GM21529 (cell line): ENCODE data around the gene DNAI2.
"Not testable (repeated sequence)": the region's sequence is repeated elsewhere in the genome, so short reads cannot be mapped to it uniquely, and the experiment has no call there.

ENCODE experiments used
- ATAC-seq: cut with Tn5 transposase; IDR thresholded peaks from one replicate; pipeline ENCODE4 v1.9.1; 2021; ENCODE audit not compliant: unreplicated experiment

The DNAI2 gene

DNA sequence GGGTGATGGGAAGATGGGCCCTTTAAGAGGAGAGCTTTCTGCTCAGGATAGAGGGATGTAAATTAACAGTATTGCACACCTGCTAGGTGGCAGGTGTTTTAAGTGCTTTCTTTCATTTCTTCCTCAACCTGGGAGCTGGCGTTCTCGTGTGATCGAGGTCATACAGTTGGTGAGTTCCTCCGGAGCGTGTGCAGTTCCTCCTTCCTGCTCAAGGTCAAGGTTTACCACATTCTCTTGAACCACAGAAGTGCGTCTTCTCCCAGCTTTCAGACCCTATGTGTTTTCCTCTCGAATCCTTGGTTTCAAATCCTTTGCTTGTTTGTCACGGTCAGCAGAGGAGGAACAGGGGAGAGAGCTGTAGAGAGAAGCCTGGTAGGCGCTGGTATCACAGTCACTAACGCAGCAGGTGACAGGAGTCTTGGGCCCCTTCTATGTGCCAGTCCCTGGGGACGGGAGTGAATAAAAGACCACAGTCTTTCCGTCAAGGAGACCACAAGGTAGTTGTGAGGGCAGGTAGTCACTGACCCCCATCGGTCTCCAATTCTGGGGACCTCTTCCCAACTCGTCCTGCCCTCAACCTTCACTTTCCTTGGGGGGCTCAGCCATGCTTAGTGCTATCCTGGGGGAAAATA, 791 bp downstream of the DNAI2 start:
- ATAC-seq = no peak

DNA sequence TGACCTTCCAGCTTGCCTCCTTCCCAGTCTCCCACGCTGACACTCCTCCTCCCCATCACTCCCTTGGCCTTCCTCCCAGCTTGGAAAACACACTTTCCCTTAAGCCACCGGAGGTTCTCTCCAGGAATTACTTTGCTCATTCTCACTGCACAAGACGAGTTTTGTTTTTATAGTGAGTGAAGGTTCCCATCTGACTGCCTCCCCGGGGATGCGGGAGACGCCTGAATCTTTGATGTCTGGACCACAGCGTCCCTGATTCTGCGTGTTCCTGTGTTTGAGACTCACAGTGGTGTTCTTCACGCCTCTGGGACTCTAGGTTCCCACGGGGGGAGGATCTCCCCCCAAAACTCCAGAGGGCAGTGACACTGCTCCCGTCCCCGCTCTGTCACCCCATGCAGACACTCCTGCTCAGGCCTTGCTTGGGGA, 2.0 kb downstream of the DNAI2 start:
- no peak for ATAC-seq

DNA sequence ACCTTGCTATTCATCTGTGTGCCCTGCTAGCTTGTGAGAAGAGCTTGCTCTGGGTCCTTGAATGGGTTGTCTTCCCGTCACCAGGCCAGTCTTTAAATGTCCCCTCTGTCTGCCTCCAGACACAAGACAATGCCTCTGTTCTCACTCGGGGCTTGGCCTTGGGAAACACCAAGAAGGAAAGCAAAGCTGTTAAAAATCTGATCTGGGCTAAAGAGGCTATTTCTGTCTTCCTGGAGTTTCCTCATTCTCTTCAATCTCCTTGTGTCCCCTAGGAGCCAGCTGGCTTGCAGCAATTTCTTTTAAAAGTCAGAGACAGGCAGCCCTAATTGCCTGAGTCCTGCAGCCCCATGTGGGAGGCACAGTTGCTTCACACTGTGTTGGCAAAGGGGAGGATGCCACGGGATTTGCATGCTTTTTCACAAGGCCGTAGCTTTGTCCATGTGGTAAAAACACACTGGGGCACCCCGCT, 2.5 kb downstream of the DNAI2 start:
- ATAC-seq = no peak

GRCh38 chr17:74277935-74278334, 3.9 kb downstream of the DNAI2 start:
- no peak for ATAC-seq

GRCh38 chr17:74279617-74280016, 5.6 kb downstream of the DNAI2 start:
- not testable (repeated sequence) for ATAC-seq

- peak; percentile 64 for ATAC-seq
These were observed 6.1 kb downstream of the DNAI2 start for GRCh38 chr17:74280093-74280513.

DNA sequence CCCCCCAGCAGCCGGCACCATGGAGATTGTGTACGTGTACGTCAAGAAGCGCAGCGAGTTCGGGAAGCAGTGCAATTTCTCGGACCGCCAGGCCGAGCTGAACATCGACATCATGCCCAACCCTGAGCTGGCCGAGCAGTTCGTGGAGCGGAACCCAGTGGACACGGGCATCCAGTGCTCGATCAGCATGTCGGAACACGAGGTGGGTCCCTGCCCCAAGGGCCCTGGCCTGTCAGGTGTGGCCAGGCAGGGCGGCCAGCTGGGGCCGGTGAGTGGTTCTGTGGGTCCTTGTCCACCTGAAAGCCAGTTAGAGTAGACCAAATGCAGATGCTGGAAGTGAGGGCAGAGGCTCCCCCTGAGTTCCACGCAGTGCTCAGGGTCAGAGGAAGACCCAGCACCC, 7.8 kb downstream of the DNAI2 start:
- no peak for ATAC-seq

DNA sequence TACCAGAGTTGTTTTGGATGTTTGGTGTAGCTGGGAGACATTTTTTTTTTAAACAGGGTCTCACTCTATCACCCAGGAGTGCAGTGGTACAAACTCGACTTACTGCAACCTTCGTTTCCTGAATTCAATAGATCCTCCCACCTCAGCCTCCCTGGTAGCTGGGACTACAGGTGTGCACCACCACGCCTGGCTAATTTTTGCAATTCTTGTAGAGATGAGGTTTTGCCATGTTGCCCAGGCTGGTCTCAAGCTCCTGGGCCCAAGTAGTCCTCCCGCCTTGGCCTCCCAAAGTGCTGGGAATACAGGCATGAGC, 8.2 kb downstream of the DNAI2 start:
- ATAC-seq = not testable (repeated sequence)

GRCh38 chr17:74282587-74283370, 8.7 kb downstream of the DNAI2 start:
- ATAC-seq = no peak

- ATAC-seq = no peak
These were observed 9.3 kb downstream of the DNAI2 start for GRCh38 chr17:74283371-74283673.

GRCh38 chr17:74287031-74287602, 13.1 kb downstream of the DNAI2 start:
- ATAC-seq = no peak

DNA sequence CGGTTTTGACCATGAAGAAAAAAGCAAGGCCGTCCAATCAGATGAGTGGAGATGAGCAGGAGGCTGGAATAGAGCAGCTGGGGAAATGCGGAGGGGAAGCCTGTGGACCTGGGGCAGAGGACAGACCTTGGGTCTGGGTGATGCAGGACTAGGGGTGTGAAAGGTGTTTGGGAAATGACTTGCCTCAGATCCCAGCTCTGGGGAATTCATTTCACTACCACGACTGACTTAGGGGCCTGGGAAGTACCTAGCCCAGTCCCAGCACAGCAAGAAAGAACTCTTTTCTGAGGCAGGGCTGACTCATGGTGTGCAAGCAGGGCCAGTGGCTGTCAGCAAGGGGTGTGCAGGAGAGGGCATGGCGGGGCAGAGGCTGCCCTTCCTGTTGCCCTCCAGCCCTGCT, 14.8 kb downstream of the DNAI2 start:
- no peak for ATAC-seq

DNA sequence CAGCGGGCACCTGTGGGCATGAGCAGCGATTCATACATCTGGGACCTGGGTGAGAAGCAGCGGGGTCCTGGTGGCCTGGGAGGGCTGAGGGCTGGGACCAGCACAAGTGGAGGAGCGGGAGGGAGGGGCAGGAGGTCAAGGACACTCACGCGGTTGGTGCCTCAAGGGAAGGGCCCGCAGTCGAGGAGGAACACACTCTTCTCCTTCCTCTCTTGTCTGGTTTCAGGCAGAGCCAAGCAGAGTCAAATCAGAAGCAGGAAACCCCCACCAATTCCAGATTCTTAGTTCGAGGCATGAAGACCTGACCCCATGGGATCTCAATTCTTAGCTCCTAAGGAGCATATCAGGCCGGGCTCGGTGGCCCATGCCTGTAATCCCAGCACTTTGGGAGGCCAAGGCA, 15.7 kb downstream of the DNAI2 start:
- ATAC-seq = no peak

DNA sequence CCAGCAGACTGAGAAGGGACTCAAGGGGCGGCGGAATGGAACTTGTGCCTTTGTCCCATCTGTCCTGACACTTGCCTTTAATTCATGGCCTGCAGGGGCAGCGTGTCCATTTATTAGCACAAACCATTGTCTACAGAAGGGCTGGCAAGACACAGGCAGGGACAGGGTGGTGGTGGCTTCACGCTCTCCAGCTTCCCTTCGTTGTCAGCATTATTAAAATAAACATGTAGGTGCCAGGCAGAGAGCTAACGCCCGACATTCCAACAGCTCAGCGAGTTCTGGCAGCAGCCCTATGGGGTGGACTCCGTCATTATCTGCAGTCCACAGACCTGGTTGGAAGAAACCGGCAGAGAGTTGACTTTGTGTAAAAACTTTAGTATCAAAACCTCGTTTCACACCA, 16.3 kb downstream of the DNAI2 start:
- no peak for ATAC-seq

- no peak for ATAC-seq
These were observed 18.5 kb downstream of the DNAI2 start for GRCh38 chr17:74292495-74292894.

DNA sequence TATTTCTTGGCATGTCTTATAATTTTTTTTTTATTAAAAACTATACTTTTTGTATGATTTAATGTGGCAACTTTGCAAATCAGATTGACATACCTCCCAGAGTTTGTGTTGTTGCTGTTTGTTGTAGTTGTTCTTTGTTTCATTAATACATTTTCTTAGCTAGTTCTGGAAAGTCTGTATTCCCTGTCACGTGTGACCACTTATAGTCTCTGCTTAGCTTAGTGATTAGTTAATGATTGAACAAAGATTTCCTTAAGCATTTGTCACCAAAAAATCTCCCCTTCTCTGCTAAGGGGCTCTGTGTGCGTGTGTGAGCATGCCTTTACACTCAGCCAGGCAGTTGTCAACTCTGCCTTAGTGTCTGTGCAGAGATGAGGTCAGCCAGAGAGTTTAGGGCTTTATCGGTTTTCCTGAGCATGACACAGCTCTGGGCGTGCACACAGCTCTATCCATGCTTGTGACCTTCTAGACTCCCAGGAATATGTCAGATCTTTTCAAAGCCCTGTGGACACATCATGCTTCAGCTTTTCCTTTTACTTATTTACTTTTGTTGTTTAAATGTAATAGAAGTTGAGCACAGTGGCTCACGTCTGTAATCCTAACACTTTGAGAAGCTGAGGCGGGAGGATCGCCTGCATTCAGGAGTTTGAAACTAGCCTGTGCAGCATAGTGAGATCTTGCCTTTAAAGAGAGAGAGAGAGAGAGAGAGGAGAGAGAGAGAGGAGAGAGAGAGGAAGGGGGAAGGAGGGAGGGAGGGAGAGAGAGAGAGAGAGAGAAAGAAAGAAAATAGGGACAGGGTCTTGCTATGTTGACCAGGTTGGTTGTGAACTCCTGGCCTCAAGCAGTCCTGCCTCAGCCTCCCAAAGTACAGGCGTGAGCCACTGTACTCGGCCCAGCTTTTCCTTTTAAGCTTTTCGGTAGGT, 21.9 kb downstream of the DNAI2 start:
- no peak for ATAC-seq

GRCh38 chr17:74296548-74296936, 22.5 kb downstream of the DNAI2 start:
- ATAC-seq = no peak

- no peak for ATAC-seq
These were observed 23.9 kb downstream of the DNAI2 start for GRCh38 chr17:74297941-74298340.

GRCh38 chr17:74298778-74299177, 24.7 kb downstream of the DNAI2 start:
- ATAC-seq = no peak

- ATAC-seq = no peak
These were observed 25.4 kb downstream of the DNAI2 start for GRCh38 chr17:74299226-74300009.

DNA sequence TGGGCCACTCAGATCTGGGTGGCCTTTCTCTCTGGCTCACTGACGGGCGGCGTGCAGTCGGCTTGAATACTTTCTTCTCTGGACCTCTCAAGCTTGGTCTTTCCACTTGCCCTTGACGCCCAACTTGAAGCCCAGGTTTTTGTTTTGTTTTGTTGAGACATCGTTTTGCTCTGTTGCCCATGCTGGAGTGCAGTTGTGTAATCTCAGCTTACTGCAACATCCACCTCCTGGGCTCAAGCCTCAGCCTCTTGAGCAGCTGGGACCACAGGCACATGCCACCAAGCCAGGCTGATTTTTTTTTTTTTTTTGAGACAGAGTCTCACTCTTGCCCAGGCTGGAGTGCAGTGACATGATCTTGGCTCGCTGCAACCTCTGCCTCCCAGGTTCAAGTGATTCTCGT, 29.3 kb downstream of the DNAI2 start:
- no peak for ATAC-seq
